ENCODE results near the gene FOXA2. TPM values are rescaled to one million over a fixed set of nuclear protein-coding genes. Genes with fewer than 3 reads are reported as not detected.

The FOXA2 gene
- total and polyA plus RNA-seq, 3 experiments from 2014 or later = not detected

GRCh38 chr20:22576733-22577514 lies 7.4 kb downstream of the FOXA2 start:
- Mint-ChIP-seq H3K4me1 (peaks cover 0 to 1% (median 0%) of the 10 kb centered on the region in 3 donors), H3K27me3 (peaks cover 63 to 74% of the 10 kb centered on the region in 2 donors), H3K36me3 (no peaks in the 10 kb centered on the region), H3K27ac (no peak overlapping the region), H3K9me3 (peaks cover 0 to 38% (median 16%) of the 10 kb centered on the region in 5 donors), H3K4me3 (no peak overlapping the region)
- ChIA-PET CTCF (no interaction called here), POLR2A (no interaction called here)
- Histone ChIP-seq H3K36me3 (ENCODE audit: insufficient read depth, low read length) (no peaks in the 10 kb centered on the region), H3K4me3 (ENCODE audit: low read length) (no peak overlapping the region), H3K4me1 (ENCODE audit: insufficient read depth, low read length) (no peaks in the 10 kb centered on the region), H3K27me3 (ENCODE audit: insufficient read depth, low read length, poor library complexity, severe bottlenecking) (no peaks in the 10 kb centered on the region), H3K27ac (ENCODE audit: low read depth, low read length) (no peak overlapping the region), H3K9me3 (ENCODE audit: low read length) (no peaks in the 10 kb centered on the region)
- no peak for DNase-seq

DNA sequence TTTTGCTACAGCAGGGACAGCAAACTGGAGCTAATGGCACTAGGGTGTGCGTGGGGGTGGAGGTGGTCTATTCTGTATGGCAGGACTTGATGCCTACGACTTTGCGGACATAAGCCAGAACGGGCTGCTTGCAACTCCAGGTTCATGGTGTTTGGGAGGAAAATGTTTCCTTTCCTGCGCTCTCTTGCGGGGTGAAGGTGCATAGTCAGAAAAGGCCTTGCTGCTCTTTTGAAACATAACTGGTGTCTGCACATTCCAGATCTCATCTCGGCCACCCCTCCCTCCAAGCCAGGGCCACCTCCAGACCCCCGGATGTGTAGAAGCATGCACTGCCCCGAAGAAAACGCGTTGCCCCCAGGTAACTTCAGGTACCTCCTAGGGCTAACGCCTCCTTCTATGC lies 8.1 kb downstream of the FOXA2 start:
- CTCF ChIA-PET = no interaction called here
- Mint-ChIP-seq H3K36me3 (no peaks in the 10 kb centered on the region), H3K27me3 (peaks cover 58 to 73% of the 10 kb centered on the region in 2 donors), H3K4me3 (no peak overlapping the region), H3K4me1 (no peaks in the 10 kb centered on the region), H3K27ac (no peak overlapping the region), H3K9me3 (peaks cover 0 to 33% (median 16%) of the 10 kb centered on the region in 5 donors)
- POLR2A ChIA-PET = no interaction called here
- Histone ChIP-seq H3K9me3 (ENCODE audit: low read length) (no peaks in the 10 kb centered on the region), H3K27me3 (ENCODE audit: insufficient read depth, low read length, poor library complexity, severe bottlenecking) (no peaks in the 10 kb centered on the region), H3K4me3 (ENCODE audit: low read length) (no peak overlapping the region), H3K27ac (ENCODE audit: low read depth, low read length) (no peak overlapping the region), H3K36me3 (ENCODE audit: insufficient read depth, low read length) (no peaks in the 10 kb centered on the region), H3K4me1 (ENCODE audit: insufficient read depth, low read length) (no peaks in the 10 kb centered on the region)
- no peak for DNase-seq

- POLR2A ChIA-PET = no interaction called here
Measured at GRCh38 chr20:22575737-22576136, 8.6 kb downstream of the FOXA2 start.

GRCh38 chr20:22575087-22575721 lies 9.2 kb downstream of the FOXA2 start:
- CTCF ChIA-PET = no interaction called here
- H3K4me1 Mint-ChIP-seq = no peaks in the 10 kb centered on the region
- Histone ChIP-seq H3K36me3 (ENCODE audit: insufficient read depth, low read length) (no peaks in the 10 kb centered on the region), H3K27me3 (ENCODE audit: insufficient read depth, low read length, poor library complexity, severe bottlenecking) (no peaks in the 10 kb centered on the region), H3K4me3 (ENCODE audit: low read length) (no peak overlapping the region), H3K9me3 (ENCODE audit: low read length) (no peaks in the 10 kb centered on the region), H3K27ac (ENCODE audit: low read depth, low read length) (no peak overlapping the region), H3K4me1 (ENCODE audit: insufficient read depth, low read length) (no peaks in the 10 kb centered on the region)
- H3K9me3 Mint-ChIP-seq = peaks cover 0 to 28% (median 14%) of the 10 kb centered on the region in 5 donors
- no peak for DNase-seq
- no peak overlapping the region for H3K4me3 Mint-ChIP-seq
- H3K27ac Mint-ChIP-seq = no peak overlapping the region
- H3K36me3 Mint-ChIP-seq = no peaks in the 10 kb centered on the region
- H3K27me3 Mint-ChIP-seq = peaks cover 53 to 73% of the 10 kb centered on the region in 2 donors
- POLR2A ChIA-PET = no interaction called here

More at GRCh38 chr20:22575737-22576136, 8.6 kb downstream of the FOXA2 start:
- Mint-ChIP-seq H3K9me3 (peaks cover 0 to 33% (median 17%) of the 10 kb centered on the region in 5 donors), H3K4me3 (no peak overlapping the region), H3K27ac (no peak overlapping the region), H3K36me3 (no peaks in the 10 kb centered on the region), H3K4me1 (no peaks in the 10 kb centered on the region), H3K27me3 (peaks cover 57 to 73% of the 10 kb centered on the region in 2 donors)
- CTCF ChIA-PET = no interaction called here
- H3K36me3 ChIP-seq (ENCODE audit: insufficient read depth, low read length) = no peaks in the 10 kb centered on the region
- no peaks in the 10 kb centered on the region for H3K27me3 ChIP-seq (ENCODE audit: insufficient read depth, low read length, poor library complexity, severe bottlenecking)
- no peaks in the 10 kb centered on the region for H3K9me3 ChIP-seq (ENCODE audit: low read length)
- H3K27ac ChIP-seq (ENCODE audit: low read depth, low read length) = no peak overlapping the region
- H3K4me1 ChIP-seq (ENCODE audit: insufficient read depth, low read length) = no peaks in the 10 kb centered on the region
- DNase-seq = no peak
- no peak overlapping the region for H3K4me3 ChIP-seq (ENCODE audit: low read length)

DNA sequence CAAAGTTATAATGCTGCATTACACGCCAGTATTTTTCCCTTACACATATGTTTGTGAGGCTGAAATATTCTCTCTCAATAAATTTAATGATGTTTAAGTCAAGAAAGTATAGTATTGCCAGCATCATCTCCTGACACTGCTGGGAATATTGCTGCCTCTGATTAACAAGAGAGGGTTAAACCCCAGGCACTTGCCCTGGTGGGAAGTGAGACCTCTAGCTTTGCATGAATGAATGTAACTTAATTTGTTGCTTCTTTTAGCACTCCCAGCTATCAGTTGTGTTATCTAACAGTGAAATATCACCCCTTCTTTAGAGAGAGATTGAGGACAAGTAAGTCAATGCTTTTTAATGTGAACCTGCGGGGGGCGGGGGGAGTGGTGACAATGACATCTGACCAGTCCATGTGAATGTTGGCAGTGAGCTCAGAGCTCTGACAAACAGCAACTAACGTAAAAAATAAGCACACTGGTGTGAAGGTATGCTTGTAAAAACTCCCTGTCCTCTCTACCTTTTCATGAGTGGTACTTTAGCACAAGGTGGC lies 9.8 kb downstream of the FOXA2 start:
- no peak overlapping the region for H3K27ac ChIP-seq (ENCODE audit: low read depth, low read length)
- H3K4me1 Mint-ChIP-seq = no peaks in the 10 kb centered on the region
- no peak overlapping the region for H3K4me3 ChIP-seq (ENCODE audit: low read length)
- H3K36me3 ChIP-seq (ENCODE audit: insufficient read depth, low read length) = no peaks in the 10 kb centered on the region
- no peak overlapping the region for H3K4me3 Mint-ChIP-seq
- H3K27me3 Mint-ChIP-seq = peaks cover 47 to 71% of the 10 kb centered on the region in 2 donors
- no peaks in the 10 kb centered on the region for H3K9me3 ChIP-seq (ENCODE audit: low read length)
- ChIA-PET POLR2A (no interaction called here), CTCF (no interaction called here)
- H3K4me1 ChIP-seq (ENCODE audit: insufficient read depth, low read length) = no peaks in the 10 kb centered on the region
- H3K27ac Mint-ChIP-seq = no peak overlapping the region
- H3K27me3 ChIP-seq (ENCODE audit: insufficient read depth, low read length, poor library complexity, severe bottlenecking) = no peaks in the 10 kb centered on the region
- no peak for DNase-seq
- peaks cover 0 to 1% (median 0%) of the 10 kb centered on the region in 3 donors for H3K36me3 Mint-ChIP-seq
- H3K9me3 Mint-ChIP-seq = peaks cover 0 to 25% (median 14%) of the 10 kb centered on the region in 5 donors

DNA sequence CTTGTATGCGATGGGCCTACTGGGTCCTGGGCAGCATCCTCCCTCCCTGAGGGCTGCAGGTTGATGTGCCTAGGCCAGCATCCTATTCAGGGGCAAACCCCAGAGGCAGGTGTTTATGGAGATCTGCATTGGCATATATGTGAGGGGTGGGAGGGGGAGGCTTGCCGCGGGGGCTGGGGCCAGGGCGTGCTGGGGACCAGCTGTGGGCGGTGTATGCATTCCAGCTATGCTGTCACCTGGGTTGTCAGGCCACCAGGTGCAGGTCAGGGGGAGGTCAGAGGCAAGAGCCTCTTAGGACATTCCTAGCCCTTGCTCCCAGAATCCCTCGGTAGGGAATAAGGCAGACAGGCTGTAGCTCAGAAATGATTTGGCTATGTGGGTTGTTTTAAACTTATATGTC lies 11.9 kb downstream of the FOXA2 start:
- Histone ChIP-seq H3K4me1 (ENCODE audit: insufficient read depth, low read length) (no peaks in the 10 kb centered on the region), H3K27ac (ENCODE audit: low read depth, low read length) (no peak overlapping the region), H3K36me3 (ENCODE audit: insufficient read depth, low read length) (no peaks in the 10 kb centered on the region), H3K4me3 (ENCODE audit: low read length) (no peak overlapping the region), H3K27me3 (ENCODE audit: insufficient read depth, low read length, poor library complexity, severe bottlenecking) (no peaks in the 10 kb centered on the region), H3K9me3 (ENCODE audit: low read length) (no peaks in the 10 kb centered on the region)
- Mint-ChIP-seq H3K4me3 (no peak overlapping the region), H3K9me3 (peaks cover 0 to 25% (median 10%) of the 10 kb centered on the region in 5 donors), H3K27me3 (peaks cover 48 to 75% of the 10 kb centered on the region in 2 donors), H3K27ac (no peak overlapping the region), H3K36me3 (peaks cover 0 to 1% (median 0%) of the 10 kb centered on the region in 3 donors), H3K4me1 (no peaks in the 10 kb centered on the region)
- ChIA-PET POLR2A (no interaction called here), CTCF (no interaction called here)
- DNase-seq = no peak

GRCh38 chr20:22572023-22572422 lies 12.3 kb downstream of the FOXA2 start:
- H3K27me3 Mint-ChIP-seq = peaks cover 53 to 77% of the 10 kb centered on the region in 2 donors
- H3K4me3 Mint-ChIP-seq = no peak overlapping the region
- peaks cover 0 to 28% (median 13%) of the 10 kb centered on the region in 5 donors for H3K9me3 Mint-ChIP-seq
- CTCF ChIA-PET = no interaction called here
- peaks cover 0 to 3% (median 0%) of the 10 kb centered on the region in 3 donors for H3K36me3 Mint-ChIP-seq
- no peak for DNase-seq
- Histone ChIP-seq H3K27ac (ENCODE audit: low read depth, low read length) (no peak overlapping the region), H3K4me3 (ENCODE audit: low read length) (no peak overlapping the region), H3K4me1 (ENCODE audit: insufficient read depth, low read length) (no peaks in the 10 kb centered on the region), H3K9me3 (ENCODE audit: low read length) (no peaks in the 10 kb centered on the region), H3K36me3 (ENCODE audit: insufficient read depth, low read length) (no peaks in the 10 kb centered on the region), H3K27me3 (ENCODE audit: insufficient read depth, low read length, poor library complexity, severe bottlenecking) (no peaks in the 10 kb centered on the region)
- H3K4me1 Mint-ChIP-seq = no peaks in the 10 kb centered on the region
- POLR2A ChIA-PET = no interaction called here
- H3K27ac Mint-ChIP-seq = no peak overlapping the region

GRCh38 chr20:22569353-22569752 lies 15.0 kb downstream of the FOXA2 start:
- H3K4me1 Mint-ChIP-seq = no peaks in the 10 kb centered on the region
- H3K4me3 Mint-ChIP-seq = no peak overlapping the region
- no peak overlapping the region for H3K27ac Mint-ChIP-seq
- H3K36me3 Mint-ChIP-seq = peaks cover 0 to 3% (median 0%) of the 10 kb centered on the region in 3 donors
- no peaks in the 10 kb centered on the region for H3K9me3 ChIP-seq (ENCODE audit: low read length)
- H3K27ac ChIP-seq (ENCODE audit: low read depth, low read length) = no peak overlapping the region
- H3K27me3 Mint-ChIP-seq = peaks cover 39 to 66% of the 10 kb centered on the region in 2 donors
- H3K9me3 Mint-ChIP-seq = peaks cover 0 to 17% (median 10%) of the 10 kb centered on the region in 5 donors
- no peak for DNase-seq
- POLR2A ChIA-PET = no interaction called here
- no peaks in the 10 kb centered on the region for H3K36me3 ChIP-seq (ENCODE audit: insufficient read depth, low read length)
- H3K4me1 ChIP-seq (ENCODE audit: insufficient read depth, low read length) = no peaks in the 10 kb centered on the region
- no peaks in the 10 kb centered on the region for H3K27me3 ChIP-seq (ENCODE audit: insufficient read depth, low read length, poor library complexity, severe bottlenecking)
- CTCF ChIA-PET = no interaction called here
- no peak overlapping the region for H3K4me3 ChIP-seq (ENCODE audit: low read length)

All from CD8-positive, alpha-beta memory T cell (primary cell).